ENCODE measurements around the gene HS2ST1. TPM values are rescaled to one million over a fixed set of nuclear protein-coding genes. Genes with fewer than 3 reads are reported as not detected.
A peak's percentile ranks its signal among the peaks of the same experiment; 100 is the strongest.
"Not testable (repeated sequence)": the region's sequence is repeated elsewhere in the genome, so short reads cannot be mapped to it uniquely, and the experiment has no call there.

HS2ST1 gene
- 10 to 100 TPM; 16.8 to 21.6 TPM for total RNA-seq

- CTCF ChIA-PET: interaction anchor here (0.8 to 2.8 kb wide), 7 partner anchors 11 to 210 kb away, joined by 3 to 27 read pairs (median 4); partner anchors contain the start of gene SH3GLB1
- no peak for ATAC-seq
These were observed at the start of gene HS2ST1 for GRCh38 chr1:86914601-86914997. TSS of gene HS2ST1 (plus strand) at chr1:86914635.

GRCh38 chr1:86865973-86866637, 48.3 kb upstream of the HS2ST1 start:
- DNase-seq (peak; percentile 24), ATAC-seq (peak; percentile 49)
- Mint-ChIP-seq H3K4me1 (ENCODE audit: low read depth) (peaks cover 18% of the 10 kb centered on the region), H3K4me3 (no peak overlapping the region), H3K36me3 (ENCODE audit: low read depth) (peaks cover 10% of the 10 kb centered on the region), H3K27ac (no peak overlapping the region), H3K27me3 (no peaks in the 10 kb centered on the region), H3K9me3 (no peaks in the 10 kb centered on the region)
- intact Hi-C loops (cut with micrococcal nuclease): no loop called here
- POLR2A ChIA-PET: no interaction called here
- CTCF ChIA-PET: no interaction called here
- TF ChIP-seq, protein P1, sequence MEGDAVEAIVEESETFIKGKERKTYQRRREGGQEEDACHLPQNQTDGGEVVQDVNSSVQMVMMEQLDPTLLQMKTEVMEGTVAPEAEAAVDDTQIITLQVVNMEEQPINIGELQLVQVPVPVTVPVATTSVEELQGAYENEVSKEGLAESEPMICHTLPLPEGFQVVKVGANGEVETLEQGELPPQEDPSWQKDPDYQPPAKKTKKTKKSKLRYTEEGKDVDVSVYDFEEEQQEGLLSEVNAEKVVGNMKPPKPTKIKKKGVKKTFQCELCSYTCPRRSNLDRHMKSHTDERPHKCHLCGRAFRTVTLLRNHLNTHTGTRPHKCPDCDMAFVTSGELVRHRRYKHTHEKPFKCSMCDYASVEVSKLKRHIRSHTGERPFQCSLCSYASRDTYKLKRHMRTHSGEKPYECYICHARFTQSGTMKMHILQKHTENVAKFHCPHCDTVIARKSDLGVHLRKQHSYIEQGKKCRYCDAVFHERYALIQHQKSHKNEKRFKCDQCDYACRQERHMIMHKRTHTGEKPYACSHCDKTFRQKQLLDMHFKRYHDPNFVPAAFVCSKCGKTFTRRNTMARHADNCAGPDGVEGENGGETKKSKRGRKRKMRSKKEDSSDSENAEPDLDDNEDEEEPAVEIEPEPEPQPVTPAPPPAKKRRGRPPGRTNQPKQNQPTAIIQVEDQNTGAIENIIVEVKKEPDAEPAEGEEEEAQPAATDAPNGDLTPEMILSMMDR (IDR thresholded peaks at IDR 0.05): no peak

More at GRCh38 chr1:86914601-86914997, at the start of gene HS2ST1:
- H3K36me3 Mint-ChIP-seq (ENCODE audit: low read depth): peaks cover 24% of the 10 kb centered on the region
- no peak within 1 kb of the TSS for H3K4me3 Mint-ChIP-seq
- intact Hi-C loops (cut with micrococcal nuclease): loop anchor here (10.0 kb wide), 3 partner anchors 130 to 210 kb away; partner anchors contain the start of gene SH3GLB1
- peaks cover 37% of the 10 kb centered on the region for H3K4me1 Mint-ChIP-seq (ENCODE audit: low read depth)
- POLR2A ChIA-PET: interaction anchor here (1.0 to 3.5 kb wide), 9 partner anchors 10 to 210 kb away, joined by 3 to 27 read pairs (median 7); partner anchors contain the start of gene SH3GLB1
- H3K9me3 Mint-ChIP-seq: no peaks in the 10 kb centered on the region
- TF ChIP-seq, protein P1 (IDR thresholded peaks at IDR 0.05): no peak
- no peaks in the 10 kb centered on the region for H3K27me3 Mint-ChIP-seq
- no peak within 1 kb of the TSS for H3K27ac Mint-ChIP-seq
- DNase-seq: no peak

DNA sequence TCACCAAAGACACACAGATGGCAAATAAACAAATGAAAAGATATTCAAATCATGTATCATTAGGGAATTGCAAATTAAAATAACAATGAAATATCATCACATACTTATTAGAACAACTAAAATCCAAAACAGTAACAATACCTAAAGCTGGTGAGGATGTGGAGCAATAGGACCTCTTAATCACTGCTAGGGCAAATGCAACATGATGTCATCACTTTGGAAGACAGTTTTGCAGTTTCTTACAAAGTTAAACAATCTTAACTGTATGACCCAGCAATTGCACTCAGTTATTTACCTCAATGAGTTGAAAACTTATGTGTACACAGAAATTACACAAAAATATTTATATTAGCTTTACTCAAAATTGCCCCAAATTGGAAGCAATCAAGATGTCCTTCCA, 47.8 kb upstream of the HS2ST1 start:
- H3K27me3 Mint-ChIP-seq: no peaks in the 10 kb centered on the region
- peaks cover 7% of the 10 kb centered on the region for H3K36me3 Mint-ChIP-seq (ENCODE audit: low read depth)
- no peaks in the 10 kb centered on the region for H3K9me3 Mint-ChIP-seq
- peaks cover 18% of the 10 kb centered on the region for H3K4me1 Mint-ChIP-seq (ENCODE audit: low read depth)
- DNase-seq (no peak), ATAC-seq (no peak)
- POLR2A ChIA-PET: no interaction called here
- CTCF ChIA-PET: no interaction called here
- TF ChIP-seq, protein P1 (IDR thresholded peaks at IDR 0.05): no peak
- H3K27ac Mint-ChIP-seq: no peak overlapping the region
- H3K4me3 Mint-ChIP-seq: no peak overlapping the region
- intact Hi-C loops (cut with micrococcal nuclease): no loop called here

- H3K36me3 Mint-ChIP-seq (ENCODE audit: low read depth); H3K27me3 Mint-ChIP-seq; H3K27ac Mint-ChIP-seq; ATAC-seq; H3K4me3 Mint-ChIP-seq; H3K9me3 Mint-ChIP-seq; POLR2A ChIA-PET; intact Hi-C loops (cut with micrococcal nuclease); DNase-seq: not testable (repeated sequence)
- H3K4me1 Mint-ChIP-seq (ENCODE audit: low read depth): peaks cover 18% of the 10 kb centered on the region
- CTCF ChIA-PET: interaction anchor here (1.5 kb wide), 1 partner anchor 217 kb away, joined by 5 read pairs; no protein-coding TSS in a partner anchor
These were observed 47.2 kb upstream of the HS2ST1 start for GRCh38 chr1:86867278-86867677.

- peak overlapping the region; percentile 80 for H3K27ac Mint-ChIP-seq
- CTCF ChIA-PET: interaction anchor here (1.5 kb wide), 1 partner anchor 216 kb away, joined by 5 read pairs; no protein-coding TSS in a partner anchor
- POLR2A ChIA-PET: interaction anchor here (0.8 kb wide), 1 partner anchor 45 kb away, joined by 4 read pairs; the partner anchor contains the start of gene SELENOF
- ATAC-seq: peak; percentile 20
- peaks cover 18% of the 10 kb centered on the region for H3K4me1 Mint-ChIP-seq (ENCODE audit: low read depth)
- H3K36me3 Mint-ChIP-seq (ENCODE audit: low read depth): peaks cover 8% of the 10 kb centered on the region
- TF ChIP-seq, protein P1 (IDR thresholded peaks at IDR 0.05): no peak
- DNase-seq: no peak
- no peak overlapping the region for H3K4me3 Mint-ChIP-seq
- H3K9me3 Mint-ChIP-seq: no peaks in the 10 kb centered on the region
- intact Hi-C loops (cut with micrococcal nuclease): no loop called here
- no peaks in the 10 kb centered on the region for H3K27me3 Mint-ChIP-seq
These were observed 46.0 kb upstream of the HS2ST1 start for GRCh38 chr1:86868477-86868876.
